IMR-90 (cell line): ENCODE measurements around the gene LDB1. TPM values are rescaled to one million over a fixed set of nuclear protein-coding genes. Genes with fewer than 3 reads are reported as not detected.

Source experiments
- ATAC-seq: fragments of 200-7000 bp; cut with Tn5 transposase; 2 replicates; pipeline ENCODE4 v1.9.1; 2020; ENCODE audit warnings: low read depth, mild to moderate bottlenecking, moderate library complexity
- BruUV-seq: library from RNA; stranded (reverse); fragments of 400-500 nt; replicated peaks from 2 replicates; lab custom pipeline; 2021; lab: Mats Ljungman, UMichigan
- CTCF ChIA-PET: fragments of 300-600 bp; formaldehyde crosslinking; extraction: SDS; loops from one replicate; lab custom pipeline; 2021; ENCODE audit warnings: antibody characterized with exemption; lab: Yijun Ruan, JAX
- POLR2A ChIA-PET: fragments of 300-600 bp; sonication (Branson Sonifier 250); formaldehyde crosslinking; loops from one replicate; lab custom pipeline; 2022; ENCODE audit warnings: antibody characterized with exemption; ENCODE audit not compliant: unreplicated experiment; lab: Charles Lee
- DNase-seq: peaks from one replicate; pipeline ENCODE4 v3.0.0; 2013
- H2AFZ ChIP-seq: replicated peaks from 2 replicates; pipeline ENCODE3; 2013; ENCODE audit warnings: low read length, mild to moderate bottlenecking; ENCODE audit not compliant: poor library complexity
- H2AK5ac ChIP-seq: 2 replicates; pipeline ENCODE4 v1.6.1; 2013; ENCODE audit warnings: low read depth, low read length, inconsistent platforms
- H2AK9ac ChIP-seq: replicated peaks from 2 replicates; pipeline ENCODE3; 2013; ENCODE audit warnings: mild to moderate bottlenecking, low read depth, low read length, moderate library complexity; ENCODE audit not compliant: poor library complexity
- H2BK120ac ChIP-seq: 2 replicates; pipeline ENCODE4 v1.6.1; 2013; ENCODE audit warnings: low read depth, low read length, inconsistent platforms
- H2BK15ac ChIP-seq: 3 replicates; pipeline ENCODE4 v1.6.1; 2013; ENCODE audit warnings: low read depth, low read length, inconsistent platforms
- H2BK20ac ChIP-seq: 2 replicates; pipeline ENCODE4 v1.6.1; 2013; ENCODE audit warnings: low read depth, mild to moderate bottlenecking, inconsistent platforms, low read length, moderate library complexity
- H2BK5ac ChIP-seq: 2 replicates; pipeline ENCODE4 v1.6.1; 2013; ENCODE audit warnings: mild to moderate bottlenecking, low read depth, low read length, inconsistent platforms; ENCODE audit not compliant: poor library complexity, severe bottlenecking
- H3K14ac ChIP-seq: replicated peaks from 2 replicates; pipeline ENCODE4 v1.6.1; 2013; ENCODE audit warnings: low read depth, low read length, inconsistent platforms
- H3K18ac ChIP-seq: 2 replicates; pipeline ENCODE4 v1.6.1; 2013; ENCODE audit warnings: low read depth, low read length, control low read depth
- H3K23ac ChIP-seq: 2 replicates; pipeline ENCODE4 v1.6.1; 2013; ENCODE audit warnings: low read depth, low read length, inconsistent platforms
- H3K27ac ChIP-seq: 2 replicates; pipeline ENCODE4 v1.5.1; 2013; ENCODE audit warnings: mild to moderate bottlenecking, control low read depth, low read length; ENCODE audit not compliant: insufficient read depth
- H3K27me3 ChIP-seq: 2 replicates; pipeline ENCODE4 v1.6.1; 2013; ENCODE audit warnings: low read length; ENCODE audit not compliant: control insufficient read depth, insufficient read depth
- H3K36me3 ChIP-seq: 2 replicates; pipeline ENCODE4 v1.6.1; 2013; ENCODE audit warnings: low read length, mixed read lengths; ENCODE audit not compliant: control insufficient read depth, insufficient read depth
- H3K4ac ChIP-seq: 2 replicates; pipeline ENCODE4 v1.6.1; 2013; ENCODE audit warnings: low read depth, low read length, inconsistent platforms
- H3K4me1 ChIP-seq: 2 replicates; pipeline ENCODE4 v1.6.1; 2013; ENCODE audit warnings: low read length, mixed read lengths; ENCODE audit not compliant: control insufficient read depth, insufficient read depth
- H3K4me2 ChIP-seq: 2 replicates; pipeline ENCODE4 v1.6.1; 2013; ENCODE audit warnings: low read depth, mild to moderate bottlenecking, control low read depth, low read length, moderate library complexity
- H3K4me3 ChIP-seq: 2 replicates; pipeline ENCODE4 v1.5.1; 2013; ENCODE audit warnings: low read depth, mild to moderate bottlenecking, control low read depth, low read length, moderate library complexity; ENCODE audit not compliant: insufficient read depth
- H3K56ac ChIP-seq: 2 replicates; pipeline ENCODE4 v1.6.1; 2013; ENCODE audit warnings: low read length, inconsistent platforms; ENCODE audit not compliant: insufficient read depth; ENCODE audit errors: extremely low read depth
- H3K79me1 ChIP-seq, 2 experiments: 2 replicates each; pipeline ENCODE4 v1.6.1; 2013; ENCODE audit warnings: low read length in 2 of 2, inconsistent platforms in 1 of 2, low read depth in 1 of 2
- H3K9ac ChIP-seq: 2 replicates; pipeline ENCODE4 v1.6.1; 2013; ENCODE audit warnings: low read depth, low read length, control low read depth
- H3K9me1 ChIP-seq: 2 replicates; pipeline ENCODE4 v1.6.1; 2013; ENCODE audit warnings: low read length, inconsistent platforms; ENCODE audit not compliant: insufficient read depth
- H3K9me3 ChIP-seq: 2 replicates; pipeline ENCODE4 v1.6.1; 2013; ENCODE audit warnings: low read length; ENCODE audit not compliant: control insufficient read depth, insufficient read depth
- H4K20me1 ChIP-seq: 2 replicates; pipeline ENCODE4 v1.6.1; 2013; ENCODE audit warnings: low read length, inconsistent platforms; ENCODE audit not compliant: insufficient read depth
- H4K5ac ChIP-seq: 2 replicates; pipeline ENCODE4 v1.6.1; 2013; ENCODE audit warnings: mild to moderate bottlenecking, low read depth, low read length, control low read depth
- H4K8ac ChIP-seq, 2 experiments: 2 replicates each; pipeline ENCODE4 v1.6.1; 2013; ENCODE audit warnings: low read depth in 2 of 2, low read length in 2 of 2, control low read depth in 1 of 2, inconsistent platforms in 1 of 2
- H4K91ac ChIP-seq: 2 replicates; pipeline ENCODE4 v1.6.1; 2013; ENCODE audit warnings: low read depth, low read length, inconsistent platforms; ENCODE audit not compliant: insufficient read depth
- BHLHE40 ChIP-seq: fragments of 150-350 bp; IDR thresholded peaks from 2 replicates; pipeline ENCODE4 v1.6.1; 2016; ENCODE audit warnings: mild to moderate bottlenecking, low read depth, low read length
- CEBPB ChIP-seq: IDR thresholded peaks from 2 replicates; pipeline ENCODE4 v1.6.1; 2012; ENCODE audit warnings: low read depth, low read length, improper control_type of control experiment
- CHD1 ChIP-seq: IDR thresholded peaks from 2 replicates; pipeline ENCODE4 v1.6.1; 2012; ENCODE audit warnings: low read depth, low read length, improper control_type of control experiment
- CTCF ChIP-seq: conservative IDR thresholded peaks from 2 replicates; pipeline ENCODE4 v1.5.1; 2012; ENCODE audit warnings: mild to moderate bottlenecking, low read depth, low read length, improper control_type of control experiment
- ELK1 ChIP-seq: fragments of 150-350 bp; IDR thresholded peaks from 2 replicates; pipeline ENCODE4 v1.6.1; 2016; ENCODE audit warnings: low read depth, mild to moderate bottlenecking, low read length, moderate library complexity, borderline replicate concordance
- FOS ChIP-seq: fragments of 150-350 bp; IDR thresholded peaks from 2 replicates; pipeline ENCODE4 v1.6.1; 2016; ENCODE audit warnings: low read depth, low read length
- MAFK ChIP-seq: IDR thresholded peaks from 2 replicates; pipeline ENCODE4 v1.6.1; 2012; ENCODE audit warnings: low read depth, low read length, improper control_type of control experiment
- MXI1 ChIP-seq: IDR thresholded peaks from 2 replicates; pipeline ENCODE4 v1.6.1; 2012; ENCODE audit warnings: low read depth, mild to moderate bottlenecking, low read length, moderate library complexity, borderline replicate concordance
- POLR2A ChIP-seq: IDR thresholded peaks from 2 replicates; pipeline ENCODE4 v1.6.1; 2012; ENCODE audit warnings: mild to moderate bottlenecking, low read depth, low read length
- RCOR1 ChIP-seq: IDR thresholded peaks from 2 replicates; pipeline ENCODE4 v1.6.1; 2012; ENCODE audit warnings: mild to moderate bottlenecking, low read length, improper control_type of control experiment; ENCODE audit not compliant: insufficient replicate concordance
- RFX5 ChIP-seq: IDR thresholded peaks from 2 replicates; pipeline ENCODE4 v1.8.0; 2012; ENCODE audit warnings: low read depth, mild to moderate bottlenecking, low read length, moderate library complexity
- SMC3 ChIP-seq: fragments of 150-350 bp; IDR thresholded peaks from 2 replicates; pipeline ENCODE4 v1.6.1; 2016; ENCODE audit warnings: low read depth, mild to moderate bottlenecking, antibody characterized with exemption, low read length, moderate library complexity
- USF2 ChIP-seq: fragments of 150-350 bp; IDR thresholded peaks from 2 replicates; pipeline ENCODE4 v1.6.1; 2017; ENCODE audit warnings: mild to moderate bottlenecking, antibody characterized with exemption, low read length, low read depth
- WGBS, 2 experiments: methylation state at CpG; one replicate each; pipeline versions ENCODE4 v1.1.5 to v1.1.7; 2013; ENCODE audit warnings: missing lambda C conversion rate in 2 of 2; ENCODE audit not compliant: insufficient read length in 1 of 2; ENCODE audit errors: extremely low coverage in 2 of 2; 5-methylcytosine and 5-hydroxymethylcytosine counted together
- dilution Hi-C: fragments of 300-500 bp; cut with HindIII; formaldehyde crosslinking; loops from one replicate; pipeline ENCODE4 v1.14.3; 2018; ENCODE audit warnings: low sequenced_read_pairs; ENCODE audit not compliant: unreplicated experiment
- in situ Hi-C: fragments of 300-500 bp; cut with MboI; formaldehyde crosslinking; loops from 3 replicates; pipeline ENCODE4 v1.14.3; 2019; ENCODE audit warnings: low sequenced_read_pairs, inconsistent platforms, mixed read lengths
- intact Hi-C: fragments of 100-400 bp; cut with micrococcal nuclease; formaldehyde crosslinking; loops from 2 replicates; pipeline ENCODE4 v1.10.0; 2022
- polyA plus RNA-seq, 3 experiments: library from polyadenylated mRNA; depleted of rRNA; stranded (reverse); fragments of >200 nt; gene quantifications; 2 replicates each; pipeline ENCODE4 v1.2.3, GENCODE V29; 2012; ENCODE audit warnings: low replicate concordance in 1 of 3
- total RNA-seq: library from RNA; depleted of rRNA; stranded (reverse); fragments of >200 nt; gene quantifications from 2 replicates; pipeline ENCODE4 v1.2.3, GENCODE V29; 2012

Gene LDB1
- total and polyA plus RNA-seq, 2 of the 4 experiments (the other 2 are of a cell fraction) = 47.9 to 92.4 TPM

GRCh38 chr10:102151774-102152544 lies 31.8 kb upstream of the LDB1 start, which contains the start of gene NOLC1:
NOLC1 (plus strand) TSS chr10:102152389; CDS start chr10:102152411, 22 bp downstream.
- H3K18ac ChIP-seq = peak within 1 kb of the TSS; percentile 10; the same call in 1 of the 2 replicates
- H3K23ac ChIP-seq = peak within 1 kb of the TSS; percentile 68
- peak within 1 kb of the TSS; percentile 93 for H3K4ac ChIP-seq
- H2BK5ac ChIP-seq = peak within 1 kb of the TSS; percentile 80
- peak within 1 kb of the TSS; percentile 74 for H3K9ac ChIP-seq
- CTCF ChIA-PET = interaction anchor here (0.6 to 1.0 kb wide), 2 partner anchors 17 to 200 kb away, joined by 3 read pairs; no protein-coding TSS in a partner anchor
- dilution Hi-C loops = no loop called here
- DNase-seq (peak; percentile 99), ATAC-seq (peak; percentile 96)
- peak within 1 kb of the TSS; percentile 64 for H3K4me3 ChIP-seq
- peak within 1 kb of the TSS; percentile 44 to 94 for H4K8ac ChIP-seq
- peak within 1 kb of the TSS; percentile 35 for H2AK5ac ChIP-seq
- H3K27ac ChIP-seq = peak within 1 kb of the TSS; percentile 74
- peaks cover 6% of the 10 kb centered on the region; the same call in 1 of the 2 replicates for H3K4me1 ChIP-seq
- peaks cover 3% of the 10 kb centered on the region; the same call in 1 of the 2 replicates for H3K9me1 ChIP-seq
- peak within 1 kb of the TSS; percentile 86 for H3K4me2 ChIP-seq
- H2BK120ac ChIP-seq = peak within 1 kb of the TSS; percentile 30; the same call in 1 of the 2 replicates
- peak within 1 kb of the TSS; percentile 35 for H3K56ac ChIP-seq
- BruUV-seq = no TSS peak
- H3K9me3 ChIP-seq = no peaks in the 10 kb centered on the region
- peaks cover 29% of the 10 kb centered on the region for H4K20me1 ChIP-seq
- POLR2A ChIA-PET = interaction anchor here (0.6 kb wide), 1 partner anchor 21 kb away, joined by 3 read pairs; no protein-coding TSS in a partner anchor
- H4K5ac ChIP-seq = 0 out of 2 replicates have a peak within 1 kb of the TSS, but pooled peaks have one; percentile 14
- H2AK9ac ChIP-seq = peak within 1 kb of the TSS; percentile 98
- 2% methylated on average over 38 of the region's 59 CpGs; no CpG with 5 or more reads in 1 of the 2 experiments for WGBS, 2 experiments
- intact Hi-C loops = loop anchor here (2.0 kb wide), 1 partner anchor 31 kb away; the partner anchor contains the start of gene LDB1
- H2AFZ ChIP-seq = peak within 1 kb of the TSS; percentile 95
- H3K36me3 ChIP-seq = peaks cover 28% of the 10 kb centered on the region
- peak within 1 kb of the TSS; percentile 35; the same call in 1 of the 2 replicates for H2BK20ac ChIP-seq
- H3K14ac ChIP-seq = peak within 1 kb of the TSS; percentile 90
- H4K91ac ChIP-seq = peak within 1 kb of the TSS; percentile 74
- H2BK15ac ChIP-seq = peak within 1 kb of the TSS; percentile 33; the same call in 1 of the 3 replicates
- peaks cover 7 to 57% of the 10 kb centered on the region in 2 experiments for H3K79me1 ChIP-seq
- in situ Hi-C loops = no loop called here
- H3K27me3 ChIP-seq = no peaks in the 10 kb centered on the region
- TF ChIP-seq POLR2A (peak; percentile 96), RFX5 (no peak), MAFK (no peak), FOS (peak; percentile 58), CTCF (no peak), CEBPB (peak; percentile 85), CHD1 (no peak), BHLHE40 (peak; percentile 28), SMC3 (no peak), MXI1 (peak; percentile 75; the same call in 1 of the 2 replicates), RCOR1 (no peak), ELK1 (no peak), USF2 (peak; percentile 22; the same call in 1 of the 2 replicates)
